KMS-11 (cell line): ENCODE results near the gene SEMA3A.

ENCODE experiments used
- H2AFZ ChIP-seq: fragments of 200-600 bp; sonication (generic); 2 replicates; pipeline ENCODE4 v1.6.1; 2016; ENCODE audit warnings: antibody characterized with exemption, mixed run types, low read depth
- H3K27ac ChIP-seq: fragments of 200-600 bp; sonication (generic); 2 replicates; pipeline ENCODE4 v1.6.1; 2016; ENCODE audit warnings: mild to moderate bottlenecking, mixed run types
- H3K27me3 ChIP-seq: fragments of 200-600 bp; sonication (generic); 2 replicates; pipeline ENCODE4 v1.6.1; 2017; ENCODE audit warnings: mild to moderate bottlenecking, low read depth, mixed run types, moderate library complexity; ENCODE audit not compliant: insufficient read depth
- H3K36me3 ChIP-seq: fragments of 200-600 bp; sonication (generic); 2 replicates; pipeline ENCODE4 v1.6.1; 2017; ENCODE audit warnings: mild to moderate bottlenecking, mixed run types; ENCODE audit not compliant: insufficient read depth
- H3K4me1 ChIP-seq: fragments of 200-600 bp; sonication (generic); 2 replicates; pipeline ENCODE4 v1.6.1; 2016; ENCODE audit warnings: mild to moderate bottlenecking, low read depth, mixed run types; ENCODE audit not compliant: poor library complexity, severe bottlenecking
- H3K4me2 ChIP-seq: fragments of 200-600 bp; sonication (generic); 2 replicates; pipeline ENCODE4 v1.7.0; 2016; ENCODE audit warnings: mild to moderate bottlenecking, mixed run types
- H3K4me3 ChIP-seq: fragments of 200-600 bp; sonication (generic); IDR thresholded peaks from 2 replicates; pipeline ENCODE4 v1.6.1; 2017; ENCODE audit warnings: low read depth, low read length, mixed read lengths; ENCODE audit not compliant: insufficient read depth
- H3K79me2 ChIP-seq: fragments of 200-600 bp; sonication (generic); 2 replicates; pipeline ENCODE4 v1.6.1; 2016; ENCODE audit warnings: low read depth, mixed run types; ENCODE audit not compliant: insufficient read depth
- H3K9ac ChIP-seq: fragments of 200-600 bp; sonication (generic); 2 replicates; pipeline ENCODE4 v1.6.1; 2016; ENCODE audit warnings: mild to moderate bottlenecking, mixed run types
- H4K20me1 ChIP-seq: fragments of 200-600 bp; sonication (generic); 2 replicates; pipeline ENCODE4 v1.6.1; 2016; ENCODE audit warnings: mild to moderate bottlenecking, mixed run types; ENCODE audit not compliant: insufficient read depth
- CTCF ChIP-seq: fragments of 200-600 bp; sonication (generic); conservative IDR thresholded peaks from 2 replicates; pipeline ENCODE4 v1.6.1; 2017; ENCODE audit warnings: low read depth, mild to moderate bottlenecking, antibody characterized with exemption, low read length, moderate library complexity, mixed read lengths

The SEMA3A gene

GRCh38 chr7:84017651-84018050 lies 176.9 kb downstream of the SEMA3A start:
- H3K4me3 ChIP-seq: no peak overlapping the region
- no peaks in the 10 kb centered on the region for H3K27me3 ChIP-seq
- no peaks in the 10 kb centered on the region for H4K20me1 ChIP-seq
- H3K36me3 ChIP-seq: no peaks in the 10 kb centered on the region
- H3K27ac ChIP-seq: no peak overlapping the region
- no peaks in the 10 kb centered on the region for H3K4me1 ChIP-seq
- no peak overlapping the region for H2AFZ ChIP-seq
- no peak overlapping the region for H3K9ac ChIP-seq
- H3K79me2 ChIP-seq: no peaks in the 10 kb centered on the region
- TF ChIP-seq CTCF: no peak
- no peak overlapping the region for H3K4me2 ChIP-seq

GRCh38 chr7:84013616-84014240 lies 180.9 kb downstream of the SEMA3A start:
- no peak for TF ChIP-seq CTCF
- Histone ChIP-seq H2AFZ (no peak overlapping the region), H3K4me2 (no peak overlapping the region), H4K20me1 (no peaks in the 10 kb centered on the region), H3K36me3 (no peaks in the 10 kb centered on the region), H3K4me3 (no peak overlapping the region), H3K9ac (no peak overlapping the region), H3K27ac (no peak overlapping the region), H3K27me3 (no peaks in the 10 kb centered on the region), H3K4me1 (no peaks in the 10 kb centered on the region), H3K79me2 (no peaks in the 10 kb centered on the region)

GRCh38 chr7:84009782-84010181 lies 184.8 kb downstream of the SEMA3A start:
- Histone ChIP-seq H4K20me1 (no peaks in the 10 kb centered on the region), H3K4me2 (no peak overlapping the region), H2AFZ (no peak overlapping the region), H3K27me3 (no peaks in the 10 kb centered on the region), H3K27ac (no peak overlapping the region), H3K36me3 (no peaks in the 10 kb centered on the region; the same call in 1 of the 2 replicates), H3K4me3 (no peak overlapping the region), H3K4me1 (no peaks in the 10 kb centered on the region), H3K79me2 (no peaks in the 10 kb centered on the region), H3K9ac (no peak overlapping the region)
- no peak for TF ChIP-seq CTCF

- no peaks in the 10 kb centered on the region for H3K4me1 ChIP-seq
- H3K27me3 ChIP-seq: no peaks in the 10 kb centered on the region
- H3K9ac ChIP-seq: no peak overlapping the region
- no peak overlapping the region for H2AFZ ChIP-seq
- no peak for TF ChIP-seq CTCF
- H4K20me1 ChIP-seq: no peaks in the 10 kb centered on the region
- no peak overlapping the region for H3K4me3 ChIP-seq
- no peaks in the 10 kb centered on the region for H3K79me2 ChIP-seq
- H3K36me3 ChIP-seq: no peaks in the 10 kb centered on the region; the same call in 1 of the 2 replicates
- no peak overlapping the region for H3K27ac ChIP-seq
- H3K4me2 ChIP-seq: no peak overlapping the region
Measured at GRCh38 chr7:84009051-84009450, 185.5 kb downstream of the SEMA3A start.
